IgD-negative memory B cell (primary cell): Measurements from ENCODE around the gene MXRA8. TPM values are rescaled to one million over a fixed set of nuclear protein-coding genes. Genes with fewer than 3 reads are reported as not detected.

Source experiments
- H3K27ac Mint-ChIP-seq, 3 donors: one replicate each; pipeline ENCODE4 v1.8.0; 2020 to 2022; ENCODE audit warnings: mild to moderate bottlenecking in 3 of 3, mixed read lengths in 3 of 3, moderate library complexity in 1 of 3
- H3K27me3 Mint-ChIP-seq: one replicate; pipeline ENCODE4 v1.8.0; 2021; ENCODE audit warnings: mixed read lengths
- H3K36me3 Mint-ChIP-seq: one replicate; pipeline ENCODE4 v1.8.0; 2020; ENCODE audit warnings: mild to moderate bottlenecking, mixed read lengths
- H3K4me1 Mint-ChIP-seq, 3 donors: one replicate each; pipeline ENCODE4 v1.8.0; 2020 to 2022; ENCODE audit warnings: mixed read lengths in 3 of 3, mild to moderate bottlenecking in 1 of 3
- H3K4me3 Mint-ChIP-seq, 4 donors: one replicate each; pipeline ENCODE4 v1.8.0; 2020 to 2022; ENCODE audit warnings: mild to moderate bottlenecking in 4 of 4, mixed read lengths in 4 of 4, moderate library complexity in 3 of 4
- H3K9me3 Mint-ChIP-seq, 3 donors: one replicate each; pipeline ENCODE4 v1.8.0; 2020 to 2021; ENCODE audit warnings: mixed read lengths in 3 of 3, mild to moderate bottlenecking in 1 of 3
- polyA plus RNA-seq: library from polyadenylated mRNA; unstranded; fragments of 300-500 nt; fragmentation: Illumina TruSeq; gene quantifications from one replicate; pipeline ENCODE4 v1.2.3, GENCODE V29; 2021

The MXRA8 gene
- polyA plus RNA-seq, 1 donor from 2014 or later = not detected

- Mint-ChIP-seq H3K27me3 (no peaks in the 10 kb centered on the region), H3K36me3 (peaks cover 4% of the 10 kb centered on the region), H3K4me3 (no peak overlapping the region), H3K9me3 (no peaks in the 10 kb centered on the region), H3K4me1 (peaks cover 8 to 14% (median 8%) of the 10 kb centered on the region in 3 donors), H3K27ac (no peak overlapping the region)
Observed at GRCh38 chr1:1332774-1333480, 25.4 kb downstream of the MXRA8 start.

GRCh38 chr1:1332031-1332755 lies 26.2 kb downstream of the MXRA8 start:
- Mint-ChIP-seq H3K9me3 (no peaks in the 10 kb centered on the region), H3K27ac (no peak overlapping the region), H3K4me3 (no peak overlapping the region), H3K36me3 (peaks cover 4% of the 10 kb centered on the region), H3K4me1 (peaks cover 8 to 14% (median 8%) of the 10 kb centered on the region in 3 donors), H3K27me3 (no peaks in the 10 kb centered on the region)

GRCh38 chr1:1331068-1331965 lies 27.0 kb downstream of the MXRA8 start, which contains the start of gene TAS1R3:
TSS of gene TAS1R3 (plus strand) at chr1:1331280. CDS start at chr1:1331346, 66 bp downstream.
- H3K27me3 Mint-ChIP-seq = no peaks in the 10 kb centered on the region
- no peaks in the 10 kb centered on the region for H3K9me3 Mint-ChIP-seq
- peaks cover 4% of the 10 kb centered on the region for H3K36me3 Mint-ChIP-seq
- peaks cover 8 to 14% (median 8%) of the 10 kb centered on the region in 3 donors for H3K4me1 Mint-ChIP-seq
- peak within 1 kb of the TSS in 2 of 3 donors; percentile 46 to 64 for H3K27ac Mint-ChIP-seq
- peak within 1 kb of the TSS; percentile 63 to 89 (median 78) for H3K4me3 Mint-ChIP-seq

GRCh38 chr1:1330366-1331067 lies 27.8 kb downstream of the MXRA8 start:
- H3K4me3 Mint-ChIP-seq = peak overlapping the region; percentile 63 to 89 (median 78)
- H3K27me3 Mint-ChIP-seq = no peaks in the 10 kb centered on the region
- peak overlapping the region in 1 of 3 donors; percentile 64 for H3K27ac Mint-ChIP-seq
- H3K36me3 Mint-ChIP-seq = peaks cover 4% of the 10 kb centered on the region
- peaks cover 8 to 18% (median 12%) of the 10 kb centered on the region in 3 donors for H3K4me1 Mint-ChIP-seq
- H3K9me3 Mint-ChIP-seq = no peaks in the 10 kb centered on the region

GRCh38 chr1:1329304-1330210 lies 28.8 kb downstream of the MXRA8 start:
- Mint-ChIP-seq H3K36me3 (peaks cover 4% of the 10 kb centered on the region), H3K4me1 (peaks cover 8 to 18% (median 12%) of the 10 kb centered on the region in 3 donors), H3K4me3 (peak overlapping the region in 2 of 4 donors; percentile 39 to 83), H3K27ac (peak overlapping the region in 2 of 3 donors; percentile 46 to 64), H3K9me3 (no peaks in the 10 kb centered on the region), H3K27me3 (no peaks in the 10 kb centered on the region)

- Mint-ChIP-seq H3K4me3 (no peak overlapping the region), H3K27ac (no peak overlapping the region), H3K9me3 (no peaks in the 10 kb centered on the region), H3K4me1 (peaks cover 8 to 20% (median 14%) of the 10 kb centered on the region in 3 donors), H3K36me3 (peaks cover 4% of the 10 kb centered on the region), H3K27me3 (no peaks in the 10 kb centered on the region)
Observed at GRCh38 chr1:1328254-1328653, 30.1 kb downstream of the MXRA8 start.

GRCh38 chr1:1327291-1327690 lies 31.1 kb downstream of the MXRA8 start:
- Mint-ChIP-seq H3K27ac (peak overlapping the region in 1 of 3 donors; percentile 68), H3K27me3 (no peaks in the 10 kb centered on the region), H3K4me1 (peaks cover 8 to 23% (median 18%) of the 10 kb centered on the region in 3 donors), H3K4me3 (peak overlapping the region in 1 of 4 donors; percentile 49), H3K9me3 (no peaks in the 10 kb centered on the region), H3K36me3 (peaks cover 4% of the 10 kb centered on the region)

GRCh38 chr1:1326075-1326605 lies 32.2 kb downstream of the MXRA8 start:
- Mint-ChIP-seq H3K9me3 (no peaks in the 10 kb centered on the region), H3K27me3 (no peaks in the 10 kb centered on the region), H3K4me1 (peaks cover 7 to 25% (median 21%) of the 10 kb centered on the region in 3 donors), H3K36me3 (peaks cover 4% of the 10 kb centered on the region), H3K27ac (peak overlapping the region in 2 of 3 donors; percentile 65 to 81), H3K4me3 (peak overlapping the region; percentile 50 to 87 (median 81))

- peaks cover 4% of the 10 kb centered on the region for H3K36me3 Mint-ChIP-seq
Observed at GRCh38 chr1:1325288-1326074, 32.9 kb downstream of the MXRA8 start.

GRCh38 chr1:1324524-1325287 lies 33.6 kb downstream of the MXRA8 start, which contains the start of the genes CPTP and INTS11:
TSS of gene CPTP (plus strand) at chr1:1324802. CDS start at chr1:1326911, 2,109 bp downstream.
TSS of gene INTS11 (minus strand) at chr1:1324660. CDS start at chr1:1324608, 52 bp downstream.
- H3K9me3 Mint-ChIP-seq = no peaks in the 10 kb centered on the region
- no peaks in the 10 kb centered on the region for H3K27me3 Mint-ChIP-seq
- H3K4me1 Mint-ChIP-seq = peaks cover 0 to 17% (median 17%) of the 10 kb centered on the region in 3 donors
- H3K27ac Mint-ChIP-seq = peak within 1 kb of the TSS; percentile 85 to 97 (median 93)
- H3K36me3 Mint-ChIP-seq = peaks cover 4% of the 10 kb centered on the region
- peak within 1 kb of the TSS; percentile 85 to 94 (median 90) for H3K4me3 Mint-ChIP-seq

More at GRCh38 chr1:1325288-1326074, 32.9 kb downstream of the MXRA8 start:
- Mint-ChIP-seq H3K9me3 (no peaks in the 10 kb centered on the region), H3K27ac (peak overlapping the region; percentile 35 to 81 (median 65)), H3K27me3 (no peaks in the 10 kb centered on the region), H3K4me1 (peaks cover 4 to 21% (median 21%) of the 10 kb centered on the region in 3 donors), H3K4me3 (peak overlapping the region; percentile 76 to 87 (median 82))

- peaks cover 3% of the 10 kb centered on the region for H3K36me3 Mint-ChIP-seq
- peak overlapping the region; percentile 84 to 94 (median 88) for H3K4me3 Mint-ChIP-seq
- H3K4me1 Mint-ChIP-seq = peaks cover 0 to 16% (median 13%) of the 10 kb centered on the region in 3 donors
- peak overlapping the region in 1 of 3 donors; percentile 70 for H3K27ac Mint-ChIP-seq
- H3K27me3 Mint-ChIP-seq = no peaks in the 10 kb centered on the region
- H3K9me3 Mint-ChIP-seq = no peaks in the 10 kb centered on the region
Observed at GRCh38 chr1:1324084-1324523, 34.3 kb downstream of the MXRA8 start.
